HG02610 (cell line): ENCODE measurements around the gene KRIT1.
"Not testable (repeated sequence)": the region's sequence is repeated elsewhere in the genome, so short reads cannot be mapped to it uniquely, and the experiment has no call there.

Experiments used
- ATAC-seq: cut with Tn5 transposase; IDR thresholded peaks from one replicate; pipeline ENCODE4 v1.9.1; 2021; ENCODE audit warnings: mild to moderate bottlenecking, moderate library complexity; ENCODE audit not compliant: unreplicated experiment

KRIT1 gene

GRCh38 chr7:92250603-92251002, 4.9 kb upstream of the KRIT1 start:
- no peak for ATAC-seq

GRCh38 chr7:92246360-92247101, 817 bp upstream of the KRIT1 start:
- peak; percentile 20 for ATAC-seq

GRCh38 chr7:92244808-92245486, 767 bp downstream of the KRIT1 start:
- ATAC-seq, result peak; percentile 1

- no peak for ATAC-seq
Measured at GRCh38 chr7:92242972-92243371, 2.7 kb downstream of the KRIT1 start.

GRCh38 chr7:92230547-92230946, 15.2 kb downstream of the KRIT1 start:
- ATAC-seq, result no peak

- ATAC-seq, result no peak
Measured at GRCh38 chr7:92228742-92229141, 17.0 kb downstream of the KRIT1 start.

- no peak for ATAC-seq
Measured at GRCh38 chr7:92228100-92228499, 17.6 kb downstream of the KRIT1 start.

GRCh38 chr7:92226981-92227380, 18.7 kb downstream of the KRIT1 start:
- ATAC-seq, result no peak

GRCh38 chr7:92221766-92222165, 23.9 kb downstream of the KRIT1 start:
- ATAC-seq, result no peak

- ATAC-seq, result no peak
Measured at GRCh38 chr7:92206672-92207071, 39.0 kb downstream of the KRIT1 start.

- ATAC-seq, result no peak
Measured at GRCh38 chr7:92205987-92206386, 39.7 kb downstream of the KRIT1 start.

- ATAC-seq, result no peak
Measured at GRCh38 chr7:92200791-92201190, 44.9 kb downstream of the KRIT1 start.

GRCh38 chr7:92192326-92192725, 53.4 kb downstream of the KRIT1 start:
- ATAC-seq, result no peak

GRCh38 chr7:92189246-92189645, 56.5 kb downstream of the KRIT1 start:
- ATAC-seq, result not testable (repeated sequence)

GRCh38 chr7:92184294-92184693, 61.4 kb downstream of the KRIT1 start:
- not testable (repeated sequence) for ATAC-seq

- peak; percentile 100 for ATAC-seq
Measured at GRCh38 chr7:92178928-92179924, 66.5 kb downstream of the KRIT1 start, which contains the start of gene LRRD1. TSS of gene LRRD1 (minus strand) at chr7:92179142. CDS start at chr7:92165202, 13,940 bp downstream.

- no peak for ATAC-seq
Measured at GRCh38 chr7:92177362-92177761, 68.4 kb downstream of the KRIT1 start.

GRCh38 chr7:92169529-92169928, 76.2 kb downstream of the KRIT1 start:
- not testable (repeated sequence) for ATAC-seq

- no peak for ATAC-seq
Measured at GRCh38 chr7:92161271-92161670, 84.4 kb downstream of the KRIT1 start.

- ATAC-seq, result peak; percentile 91
Measured at GRCh38 chr7:92158660-92159575, 86.8 kb downstream of the KRIT1 start.
